MG63 (cell line): ENCODE measurements around the gene CELF4. TPM values are rescaled to one million over a fixed set of nuclear protein-coding genes. Genes with fewer than 3 reads are reported as not detected.

Experiments
- DNase-seq: peaks from one replicate; pipeline ENCODE4 v3.0.0-alpha.2; 2020
- H3K27me3 ChIP-seq: fragments of 250-450 bp; sonication (Bioruptor Pico); 2 replicates; pipeline ENCODE4 v1.5.1; 2020; ENCODE audit warnings: mild to moderate bottlenecking, moderate library complexity
- H3K36me3 ChIP-seq: fragments of 250-450 bp; sonication (Bioruptor Pico); 2 replicates; pipeline ENCODE4 v1.5.1; 2020; ENCODE audit warnings: mild to moderate bottlenecking, moderate library complexity
- H3K4me3 ChIP-seq: fragments of 250-450 bp; sonication (Bioruptor Pico); 2 replicates; pipeline ENCODE4 v1.5.1; 2020; ENCODE audit warnings: mild to moderate bottlenecking, moderate library complexity
- H3K9me3 ChIP-seq: fragments of 250-450 bp; sonication (Bioruptor Pico); 2 replicates; pipeline ENCODE4 v1.5.1; 2020; ENCODE audit warnings: mild to moderate bottlenecking, moderate library complexity
- total RNA-seq: library from RNA; depleted of rRNA; stranded (reverse); fragments of >200 nt; shearing (Covaris generic); gene quantifications from 2 replicates; pipeline ENCODE4 v1.2.3, GENCODE V29; 2014; ENCODE audit warnings: low replicate concordance

Gene CELF4
- total RNA-seq, 1 experiment from 2014 or later: not detected

DNA sequence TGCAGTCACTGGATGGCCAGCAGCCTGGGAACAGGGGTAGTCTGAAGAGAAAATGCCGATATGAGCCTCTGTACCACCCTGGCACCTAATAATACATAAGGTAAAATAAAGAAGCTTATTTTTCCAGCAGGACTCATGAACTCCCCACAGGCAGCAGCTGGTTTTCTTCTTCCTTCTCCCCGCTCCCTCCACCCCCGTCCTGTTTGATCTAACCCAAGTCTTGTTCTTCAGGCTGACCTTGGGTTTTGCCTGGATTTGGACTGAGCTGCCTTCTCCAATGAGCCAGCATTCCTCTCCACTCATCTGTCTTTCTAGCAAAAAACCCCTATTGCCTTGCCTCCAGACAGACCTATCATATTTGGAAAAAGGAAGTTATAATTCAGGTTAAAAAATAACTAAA lies 111.8 kb downstream of the CELF4 start:
- Histone ChIP-seq H3K4me3 (no peak overlapping the region), H3K9me3 (no peaks in the 10 kb centered on the region), H3K27me3 (no peaks in the 10 kb centered on the region), H3K36me3 (no peaks in the 10 kb centered on the region)
- DNase-seq: no peak

- H3K4me3 ChIP-seq: no peak overlapping the region
- H3K27me3 ChIP-seq: no peaks in the 10 kb centered on the region
- no peaks in the 10 kb centered on the region for H3K9me3 ChIP-seq
- H3K36me3 ChIP-seq: no peaks in the 10 kb centered on the region
- no peak for DNase-seq
Measured at GRCh38 chr18:37452682-37453385, 112.8 kb downstream of the CELF4 start.

DNA sequence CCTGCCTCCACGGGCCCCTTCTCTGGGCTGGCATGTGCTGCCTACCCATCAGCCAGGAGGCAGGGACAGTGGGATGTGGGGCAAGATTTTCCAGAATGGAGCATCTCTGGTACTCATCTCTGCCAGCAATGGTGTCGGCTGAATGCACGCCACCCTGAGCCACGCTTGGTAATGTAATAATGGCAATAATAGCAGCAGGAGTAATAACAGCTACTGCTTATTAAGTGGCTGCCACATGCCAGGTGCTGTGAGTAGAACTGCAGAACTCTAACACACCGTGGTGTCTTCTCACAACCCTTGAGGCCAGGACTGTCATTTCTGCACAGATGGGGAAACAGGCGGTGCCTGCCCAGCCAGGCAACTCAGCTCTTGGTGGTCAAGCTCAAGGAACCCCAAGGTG lies 113.6 kb downstream of the CELF4 start:
- no peak overlapping the region for H3K4me3 ChIP-seq
- DNase-seq: no peak
- H3K27me3 ChIP-seq: no peaks in the 10 kb centered on the region
- no peaks in the 10 kb centered on the region for H3K9me3 ChIP-seq
- H3K36me3 ChIP-seq: no peaks in the 10 kb centered on the region

DNA sequence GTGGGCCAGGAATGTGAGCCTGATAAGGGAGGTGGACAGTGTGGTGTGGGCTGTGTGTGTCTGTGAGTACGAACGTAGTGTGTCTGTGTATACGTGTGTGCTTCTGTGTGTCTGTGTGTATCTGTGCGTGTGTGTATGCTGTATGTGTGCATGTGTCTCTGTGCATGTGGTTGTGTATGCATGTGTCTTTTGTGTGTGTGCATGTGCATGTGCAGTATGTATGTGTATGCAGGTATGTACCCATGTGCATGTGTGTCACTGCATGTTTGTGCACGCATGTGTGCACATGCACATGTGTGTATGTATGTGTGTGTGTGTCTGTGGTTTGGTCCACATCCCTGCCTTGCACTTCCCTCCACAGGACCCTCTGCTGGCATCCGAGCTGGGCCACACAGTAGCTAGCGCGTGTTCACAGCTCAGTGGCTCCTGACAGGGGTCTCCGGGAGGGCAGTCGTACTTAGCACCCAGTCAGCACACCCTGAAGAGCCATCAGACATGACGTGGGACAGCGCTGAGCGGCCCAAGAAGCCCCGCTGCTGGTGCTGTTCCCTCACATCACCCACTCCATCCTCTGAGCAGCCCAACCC lies 114.3 kb downstream of the CELF4 start:
- no peak overlapping the region for H3K4me3 ChIP-seq
- H3K27me3 ChIP-seq: no peaks in the 10 kb centered on the region
- DNase-seq: no peak
- no peaks in the 10 kb centered on the region for H3K9me3 ChIP-seq
- H3K36me3 ChIP-seq: no peaks in the 10 kb centered on the region

GRCh38 chr18:37450434-37451132 lies 115.0 kb downstream of the CELF4 start:
- no peak for DNase-seq
- Histone ChIP-seq H3K36me3 (no peaks in the 10 kb centered on the region), H3K9me3 (no peaks in the 10 kb centered on the region), H3K27me3 (no peaks in the 10 kb centered on the region), H3K4me3 (no peak overlapping the region)

GRCh38 chr18:37449618-37450017 lies 116.0 kb downstream of the CELF4 start:
- H3K4me3 ChIP-seq: no peak overlapping the region

GRCh38 chr18:37448946-37449345 lies 116.7 kb downstream of the CELF4 start:
- H3K27me3 ChIP-seq: no peaks in the 10 kb centered on the region
- H3K4me3 ChIP-seq: no peak overlapping the region
- no peak for DNase-seq

More at GRCh38 chr18:37449618-37450017, 116.0 kb downstream of the CELF4 start:
- Histone ChIP-seq H3K27me3 (no peaks in the 10 kb centered on the region), H3K36me3 (no peaks in the 10 kb centered on the region), H3K9me3 (no peaks in the 10 kb centered on the region)
- no peak for DNase-seq

GRCh38 chr18:37447962-37448888 lies 117.4 kb downstream of the CELF4 start:
- DNase-seq: no peak

More at GRCh38 chr18:37448946-37449345, 116.7 kb downstream of the CELF4 start:
- no peaks in the 10 kb centered on the region for H3K36me3 ChIP-seq
- H3K9me3 ChIP-seq: no peaks in the 10 kb centered on the region

DNA sequence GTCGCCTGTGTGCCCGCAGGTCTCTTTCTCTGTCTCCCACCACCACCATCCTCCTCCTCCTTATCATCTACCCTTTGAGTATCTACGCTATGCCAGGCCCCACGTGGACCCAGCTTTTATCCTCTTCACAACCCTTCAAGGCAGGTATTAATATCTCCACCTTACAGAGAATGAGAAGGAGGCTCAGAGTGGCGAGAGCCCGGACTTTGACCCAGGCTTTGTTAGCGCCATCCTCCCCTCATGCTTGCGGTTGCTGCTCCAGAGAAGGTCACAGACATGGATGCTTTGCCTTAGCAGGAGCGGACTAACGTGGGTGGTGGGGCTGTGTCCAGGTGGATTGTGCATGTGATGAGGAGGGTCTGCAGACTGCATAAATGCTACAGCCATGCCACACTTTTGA lies 119.8 kb downstream of the CELF4 start:
- no peak for DNase-seq
- Histone ChIP-seq H3K9me3 (no peaks in the 10 kb centered on the region), H3K27me3 (no peaks in the 10 kb centered on the region), H3K36me3 (no peaks in the 10 kb centered on the region), H3K4me3 (no peak overlapping the region)

More at GRCh38 chr18:37447962-37448888, 117.4 kb downstream of the CELF4 start:
- Histone ChIP-seq H3K27me3 (no peaks in the 10 kb centered on the region), H3K36me3 (no peaks in the 10 kb centered on the region), H3K4me3 (no peak overlapping the region), H3K9me3 (no peaks in the 10 kb centered on the region)

GRCh38 chr18:37445368-37445767 lies 120.2 kb downstream of the CELF4 start:
- no peak for DNase-seq
- Histone ChIP-seq H3K9me3 (no peaks in the 10 kb centered on the region), H3K36me3 (no peaks in the 10 kb centered on the region), H3K27me3 (no peaks in the 10 kb centered on the region), H3K4me3 (no peak overlapping the region)

DNA sequence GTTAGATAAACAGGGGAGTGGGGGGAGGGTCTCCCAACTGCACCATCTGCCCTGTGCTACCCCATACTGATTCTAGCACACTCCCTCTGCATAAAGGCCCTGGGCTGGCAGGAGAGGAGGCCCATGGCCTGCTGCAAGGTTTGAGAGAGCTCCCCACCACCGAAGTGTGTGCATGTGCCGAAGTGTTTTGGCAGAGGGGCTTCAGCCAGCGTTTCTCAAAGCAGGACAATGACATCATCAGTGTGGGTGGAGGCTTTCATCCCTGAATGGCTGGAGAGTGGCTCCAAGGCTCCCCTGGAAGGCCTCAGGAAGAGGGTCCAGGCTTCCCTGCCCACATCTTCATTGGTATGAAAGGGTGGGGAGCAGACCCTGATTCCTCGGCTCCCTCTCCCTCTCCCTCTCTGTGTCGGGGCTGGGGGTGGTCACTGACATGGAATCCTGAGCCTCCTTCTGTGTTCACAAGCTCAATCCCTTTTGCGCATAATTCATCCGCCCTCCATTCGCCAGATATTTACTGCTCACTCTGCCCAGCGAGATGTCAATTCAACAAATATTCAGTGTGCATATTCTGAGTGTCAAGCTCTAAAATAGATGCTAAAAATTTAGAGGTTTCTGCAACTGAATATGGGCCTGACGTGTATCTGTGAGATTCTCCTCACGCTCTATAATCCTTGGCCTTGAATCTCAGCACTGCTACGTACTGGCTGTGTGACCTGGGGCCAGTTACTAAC lies 122.1 kb downstream of the CELF4 start:
- no peaks in the 10 kb centered on the region for H3K36me3 ChIP-seq
- H3K4me3 ChIP-seq: no peak overlapping the region
- no peaks in the 10 kb centered on the region for H3K9me3 ChIP-seq
- no peak for DNase-seq
- H3K27me3 ChIP-seq: no peaks in the 10 kb centered on the region

- H3K27me3 ChIP-seq: no peaks in the 10 kb centered on the region
- no peak overlapping the region for H3K4me3 ChIP-seq
- no peaks in the 10 kb centered on the region for H3K36me3 ChIP-seq
- DNase-seq: no peak
- H3K9me3 ChIP-seq: no peaks in the 10 kb centered on the region
Measured at GRCh38 chr18:37442477-37442876, 123.1 kb downstream of the CELF4 start.

DNA sequence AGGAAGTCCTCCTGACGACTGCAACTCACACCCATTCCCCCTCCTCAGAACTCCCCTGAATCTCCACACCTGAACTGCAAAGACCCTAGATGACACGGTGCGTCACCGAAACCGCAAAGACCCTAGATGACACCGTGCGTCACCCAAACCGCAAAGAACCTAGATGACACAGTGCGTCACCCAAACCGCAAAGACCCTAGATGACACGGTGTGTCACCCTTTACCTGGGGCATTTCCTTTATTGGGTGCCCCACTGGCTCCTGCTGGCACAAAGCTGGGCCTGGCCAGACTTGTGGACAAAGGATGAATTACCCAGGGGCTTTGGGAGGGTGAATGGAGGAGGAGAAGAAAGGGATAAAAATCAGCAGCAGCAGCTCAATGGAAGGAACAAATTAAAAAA lies 123.8 kb downstream of the CELF4 start:
- Histone ChIP-seq H3K9me3 (no peaks in the 10 kb centered on the region), H3K4me3 (no peak overlapping the region), H3K27me3 (no peaks in the 10 kb centered on the region), H3K36me3 (no peaks in the 10 kb centered on the region)
- no peak for DNase-seq

DNA sequence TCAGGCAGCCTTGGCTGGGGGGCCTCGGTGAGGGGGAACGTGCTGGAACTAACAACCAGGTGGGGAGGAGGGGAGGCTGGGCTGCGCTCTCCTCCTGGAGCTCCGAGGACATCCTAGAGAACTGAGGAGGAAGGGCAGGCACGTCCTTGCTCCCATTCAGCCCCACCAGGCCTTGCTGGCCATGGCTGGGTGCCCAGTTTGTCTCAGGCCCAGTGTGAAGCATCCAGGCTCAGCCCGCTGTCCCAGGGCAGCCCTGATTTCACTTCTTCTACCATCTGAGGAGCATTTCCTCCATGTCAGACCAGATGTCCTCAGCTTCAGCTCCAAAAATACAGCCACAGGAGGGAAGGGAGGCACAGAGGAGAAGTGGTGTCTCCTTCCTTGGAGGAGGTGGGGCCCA lies 125.4 kb downstream of the CELF4 start:
- no peak for DNase-seq

GRCh38 chr18:37438417-37439180 lies 127.0 kb downstream of the CELF4 start:
- H3K36me3 ChIP-seq: no peaks in the 10 kb centered on the region
- DNase-seq: no peak

More for the DNA sequence above, 125.4 kb downstream of the CELF4 start:
- Histone ChIP-seq H3K36me3 (no peaks in the 10 kb centered on the region), H3K4me3 (no peak overlapping the region), H3K27me3 (no peaks in the 10 kb centered on the region), H3K9me3 (no peaks in the 10 kb centered on the region)

More at GRCh38 chr18:37438417-37439180, 127.0 kb downstream of the CELF4 start:
- Histone ChIP-seq H3K4me3 (no peak overlapping the region), H3K27me3 (no peaks in the 10 kb centered on the region), H3K9me3 (no peaks in the 10 kb centered on the region)
